Stimulated activated CD4-positive, alpha-beta T cell treated with anti-CD3 and anti-CD28 coated beads, Interleukin-15, amount 100 ng/mL, for 1 hour (primary cell): ENCODE results near the gene IL17RD.

Source experiments
- DNase-seq, 2 donors: peaks; one replicate each; pipeline ENCODE4 v3.0.0-alpha.2; 2020; ENCODE audit warnings: low read depth in 1 of 2, low spot score in 1 of 2

The IL17RD gene

GRCh38 chr3:57158813-57159738 is 6.1 kb downstream of the IL17RD start:
- DNase-seq, result no peak

GRCh38 chr3:57158325-57158724 is 6.8 kb downstream of the IL17RD start:
- DNase-seq, result no peak

DNA sequence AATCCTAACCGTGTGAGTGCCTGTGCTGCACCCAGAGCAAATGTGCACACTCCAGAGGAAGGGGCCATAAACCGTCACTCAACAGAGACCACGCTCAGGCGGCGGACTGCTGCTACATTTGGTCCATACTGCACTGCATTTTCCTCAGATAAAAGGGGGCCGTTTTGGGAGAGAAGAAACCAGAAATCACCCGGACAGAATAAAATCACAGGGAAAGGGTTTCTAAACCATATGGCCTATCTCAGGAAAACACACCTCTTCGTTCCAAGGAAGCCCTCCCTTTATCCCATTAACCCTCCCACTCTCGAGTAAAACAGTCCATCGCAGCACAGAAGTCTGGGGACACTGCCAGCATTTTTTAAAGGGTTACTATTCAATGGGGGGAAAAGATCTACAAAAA is 7.6 kb downstream of the IL17RD start:
- no peak for DNase-seq

- no peak for DNase-seq
Observed at GRCh38 chr3:57155310-57155643, 9.9 kb downstream of the IL17RD start.

DNA sequence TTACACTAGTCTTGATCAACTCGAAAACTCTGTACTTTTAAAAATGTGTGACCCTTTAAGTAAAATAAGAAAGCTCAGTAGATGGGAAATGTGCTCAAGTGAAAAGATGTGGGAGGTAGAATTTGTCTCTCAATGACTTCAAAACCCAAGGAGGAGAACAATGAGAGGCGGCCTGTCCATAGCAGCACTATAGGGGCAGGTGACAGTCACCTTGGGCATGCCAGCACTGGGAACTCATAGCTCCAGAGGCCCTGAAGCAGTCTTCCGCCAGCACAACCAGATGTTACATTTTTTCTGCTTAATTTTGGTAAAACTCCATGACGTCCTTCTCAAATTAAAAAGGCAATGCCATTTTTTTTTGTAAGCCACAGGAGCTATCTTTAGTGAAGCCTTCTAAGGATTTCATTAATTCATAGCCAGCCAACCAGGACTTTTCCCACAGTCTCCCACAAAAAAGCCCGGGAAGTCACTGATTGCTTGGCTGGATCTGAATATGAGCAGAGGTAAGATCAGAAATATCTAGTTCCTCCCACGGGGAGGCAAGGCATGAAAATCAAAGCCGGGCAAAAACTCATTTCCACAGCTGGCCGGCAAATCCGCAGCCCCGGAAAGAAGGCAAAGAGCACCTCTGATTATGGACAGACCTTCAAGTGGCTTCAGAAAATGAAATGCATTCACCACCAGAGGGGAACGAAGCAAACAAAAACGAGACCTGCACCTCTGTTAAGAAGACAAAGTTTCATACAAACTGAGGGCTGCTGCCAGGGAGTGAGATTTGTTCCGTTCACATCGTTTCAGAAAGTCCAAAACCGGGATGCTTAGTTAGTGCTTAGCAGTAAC is 10.5 kb downstream of the IL17RD start:
- DNase-seq, result no peak

GRCh38 chr3:57152151-57153143 is 12.7 kb downstream of the IL17RD start:
- no peak for DNase-seq

GRCh38 chr3:57151749-57152148 is 13.4 kb downstream of the IL17RD start:
- no peak for DNase-seq

DNA sequence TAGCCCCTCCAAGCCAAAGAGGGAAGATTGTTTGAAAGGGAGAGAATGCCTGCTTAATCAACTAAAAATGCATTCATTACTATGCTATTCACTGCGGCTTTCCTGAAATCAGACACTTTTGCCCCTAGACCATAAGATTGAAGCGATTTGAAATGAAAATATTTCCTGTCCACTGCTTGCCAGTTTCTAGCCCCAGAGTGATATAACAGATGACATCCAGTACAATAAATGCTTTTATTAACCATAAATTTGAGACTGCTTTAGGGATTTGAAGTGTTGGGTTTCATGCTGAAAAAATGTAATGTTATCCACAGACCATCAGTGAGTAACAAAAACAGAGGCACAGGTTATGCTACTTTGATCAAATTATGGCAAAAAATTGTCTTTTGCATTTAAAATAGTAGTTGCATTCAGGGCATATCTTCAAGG is 14.1 kb downstream of the IL17RD start:
- no peak for DNase-seq

- DNase-seq, result no peak
Observed at GRCh38 chr3:57150113-57150581, 15.0 kb downstream of the IL17RD start.

DNA sequence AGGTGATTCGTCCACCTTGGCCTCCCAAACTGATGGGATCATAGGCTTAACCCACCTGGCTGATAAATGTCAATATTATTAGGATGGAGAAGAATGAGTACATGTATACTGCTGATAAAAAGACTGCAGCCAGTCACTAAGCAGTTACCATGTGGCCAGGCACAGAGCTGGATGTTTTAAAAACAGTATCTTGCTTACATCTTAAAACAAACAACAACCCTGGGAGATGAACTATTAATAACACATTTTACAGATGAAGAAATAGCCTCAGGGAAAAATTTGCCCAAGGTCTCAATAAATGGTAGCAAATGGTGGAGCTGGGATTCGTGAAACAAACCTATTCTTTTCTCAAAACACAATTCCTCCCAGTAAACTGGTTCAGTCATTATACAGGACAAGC is 18.1 kb downstream of the IL17RD start:
- DNase-seq, result no peak

GRCh38 chr3:57145852-57146251 is 19.3 kb downstream of the IL17RD start:
- no peak for DNase-seq

DNA sequence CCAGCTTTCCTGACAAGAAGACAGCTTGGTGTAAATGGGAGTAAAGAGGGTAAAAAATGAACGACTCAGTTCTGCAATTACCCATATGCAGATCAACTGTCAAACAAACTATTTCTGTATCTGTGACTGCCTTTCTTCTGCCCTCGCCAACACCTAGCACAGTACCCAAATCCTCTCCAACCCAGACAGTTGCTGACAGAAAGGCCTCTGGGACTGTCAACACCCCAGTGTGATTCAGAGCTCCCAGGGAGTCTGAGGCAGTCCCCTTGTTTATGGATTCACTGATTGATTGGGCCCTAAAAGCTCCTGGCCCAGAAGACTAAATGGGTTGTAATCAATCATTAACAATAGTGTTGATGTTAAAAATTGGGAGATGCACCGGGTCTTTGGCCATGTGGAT is 20.2 kb downstream of the IL17RD start:
- no peak for DNase-seq

- DNase-seq, result no peak
Observed at GRCh38 chr3:57143886-57144459, 21.2 kb downstream of the IL17RD start.

DNA sequence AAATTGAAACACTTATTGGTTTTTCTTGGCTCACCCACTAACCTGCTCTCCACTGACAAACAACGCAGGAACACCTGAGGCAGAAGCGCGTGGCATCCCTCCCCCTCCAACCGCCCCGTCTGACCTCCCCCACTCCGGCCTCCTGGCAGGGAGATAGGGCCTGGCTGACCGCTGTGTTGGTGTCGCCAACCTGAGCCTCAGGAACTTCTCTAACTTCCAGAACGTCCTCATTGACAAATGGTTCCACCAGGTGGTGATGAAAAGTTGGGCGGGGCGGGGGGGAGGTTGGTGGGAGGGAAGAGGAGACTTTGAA is 22.8 kb downstream of the IL17RD start:
- no peak for DNase-seq

GRCh38 chr3:57141719-57142410 is 23.3 kb downstream of the IL17RD start:
- DNase-seq, result no peak

DNA sequence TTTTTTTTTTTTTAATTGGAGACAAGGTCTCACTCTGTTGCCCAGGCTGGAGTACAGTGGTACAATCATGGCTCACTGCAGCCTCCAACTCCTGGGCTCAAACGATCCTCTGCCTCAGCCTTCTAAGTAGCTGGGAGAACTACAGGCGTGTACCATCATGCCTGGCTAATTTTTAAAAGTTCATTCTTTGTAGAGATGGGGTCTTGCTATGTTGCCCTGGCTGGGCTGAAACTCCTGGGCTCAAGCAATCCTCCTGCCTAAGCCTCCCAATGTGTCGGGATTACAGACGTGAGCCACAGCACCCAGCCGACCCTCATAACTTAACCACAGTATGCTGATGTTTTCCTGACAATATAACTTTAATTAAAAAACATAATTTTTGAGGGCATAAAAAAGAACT is 24.3 kb downstream of the IL17RD start:
- no peak for DNase-seq

- no peak for DNase-seq
Observed at GRCh38 chr3:57135964-57136719, 29.0 kb downstream of the IL17RD start.

DNA sequence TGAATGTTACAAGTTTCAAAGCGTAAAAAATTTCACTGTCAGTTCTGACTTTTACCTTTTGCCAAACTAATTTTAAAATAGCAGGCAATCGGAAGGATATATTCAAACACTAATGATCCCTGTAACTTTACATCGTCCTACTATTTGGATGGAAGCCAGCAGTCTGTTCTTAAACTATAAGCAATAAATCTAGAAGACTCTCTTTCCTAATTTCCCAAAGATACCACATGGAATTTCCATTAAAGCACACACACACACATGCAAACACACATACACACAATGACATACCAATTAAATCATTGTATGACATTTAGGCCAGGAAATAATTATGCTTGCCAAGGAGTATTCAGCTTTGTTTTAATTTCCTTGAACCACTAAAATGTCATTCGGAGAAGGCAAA is 32.0 kb downstream of the IL17RD start:
- no peak for DNase-seq

DNA sequence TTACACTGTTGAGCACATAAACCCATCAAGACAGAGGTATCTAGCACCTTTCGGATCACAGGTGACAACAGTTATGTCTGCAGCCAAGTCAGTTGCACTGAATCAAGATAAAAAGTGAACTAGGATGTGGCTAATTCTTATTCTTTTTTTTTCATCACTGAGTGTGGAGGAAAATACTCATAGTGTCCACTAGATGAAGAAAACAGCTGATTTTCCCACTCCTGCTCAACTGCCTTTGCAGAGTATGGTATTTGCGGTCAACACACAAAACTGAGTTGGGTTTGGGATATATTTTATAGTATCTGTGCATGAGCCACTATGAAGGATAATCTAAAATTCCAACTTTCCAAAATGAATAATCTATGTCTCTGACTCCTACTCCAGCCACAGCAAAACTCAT is 32.5 kb downstream of the IL17RD start:
- no peak for DNase-seq
